HepG2 (cell line): Measurements from ENCODE around the gene ADCY10. TPM values are rescaled to one million over a fixed set of nuclear protein-coding genes. Genes with fewer than 3 reads are reported as not detected.

Source experiments
- ATAC-seq: fragments of 200-7000 bp; cut with Tn5 transposase; 3 replicates; pipeline ENCODE4 v1.9.1; 2020; ENCODE audit warnings: mild to moderate bottlenecking, moderate library complexity
- BruUV-seq: library from RNA; stranded (reverse); fragments of 400-500 nt; replicated peaks from 2 replicates; lab custom pipeline; 2021; lab: Mats Ljungman, UMichigan
- CTCF ChIA-PET: fragments of 300-600 bp; formaldehyde crosslinking; extraction: SDS; loops from one replicate; lab custom pipeline; 2021; ENCODE audit warnings: low total read pairs, inconsistent platforms, low intra/inter-chr PET ratio; lab: Yijun Ruan, JAX
- POLR2A ChIA-PET: fragments of 350-600 bp; sonication (Branson Sonifier 250); formaldehyde crosslinking; loops from one replicate; lab custom pipeline; 2020; ENCODE audit warnings: antibody characterized with exemption, inconsistent platforms; lab: Yijun Ruan, JAX
- DNase-seq: peaks from one replicate; pipeline ENCODE4 v3.0.0-alpha.2; 2015; ENCODE audit warnings: low spot score
- FAIRE-seq: peaks from 3 replicates; lab custom pipeline; 2011; peaks lifted over from hg19 to GRCh38; lab: Jason Lieb, UNC
- H2AFZ ChIP-seq: one replicate; pipeline ENCODE4 v1.6.1; 2011; ENCODE audit warnings: low read length, inconsistent platforms
- H3K27ac ChIP-seq: fragments of 300-600 bp; 3 replicates; pipeline ENCODE4 v1.8.0; 2011; ENCODE audit warnings: mixed run types, mild to moderate bottlenecking, mixed read lengths, low read length, inconsistent platforms; ENCODE audit not compliant: insufficient read depth; ENCODE audit errors: extremely low read length
- H3K27me3 ChIP-seq, 2 experiments: fragments of 200-600 bp in 1 of 2; 2 replicates in 1 of 2; 3 replicates in 1 of 2; pipeline versions ENCODE4 v1.6.0 to v1.8.0; 2011; ENCODE audit warnings: low read length in 2 of 2, mild to moderate bottlenecking in 2 of 2, moderate library complexity in 2 of 2, inconsistent platforms in 1 of 2; ENCODE audit not compliant: insufficient read depth in 2 of 2, control insufficient read depth in 1 of 2
- H3K36me3 ChIP-seq, 2 experiments: fragments of 200-600 bp in 1 of 2; replicated peaks in 1 of 2; 2 replicates in 1 of 2; 3 replicates in 1 of 2; pipeline versions ENCODE4 v1.5.1 to v1.8.0; 2011; ENCODE audit warnings: low read length in 2 of 2, inconsistent platforms in 1 of 2; ENCODE audit not compliant: insufficient read depth in 2 of 2, control insufficient read depth in 1 of 2
- H3K4me1 ChIP-seq: 2 replicates; pipeline ENCODE4 v1.5.1; 2012; ENCODE audit warnings: low read length, inconsistent platforms; ENCODE audit not compliant: insufficient read depth
- H3K4me2 ChIP-seq: 2 replicates; pipeline ENCODE4 v1.6.0; 2011; ENCODE audit warnings: low read depth, low read length, inconsistent platforms
- H3K4me3 ChIP-seq, 3 experiments: fragments of 200-600 bp in 1 of 3; sonication (generic), shearing (Covaris generic) in 1 of 3; replicated peaks in 1 of 3; 2 replicates each; pipeline ENCODE4 v1.5.1; 2011 to 2016; ENCODE audit warnings: low read length in 3 of 3, inconsistent platforms in 2 of 3, low read depth in 2 of 3, mild to moderate bottlenecking in 2 of 3, control low read depth in 1 of 3, mixed read lengths in 1 of 3; ENCODE audit not compliant: insufficient read depth in 1 of 3
- H3K79me2 ChIP-seq: one replicate; pipeline ENCODE4 v1.6.1; 2011; ENCODE audit warnings: low read length, inconsistent platforms; ENCODE audit not compliant: insufficient read depth
- H3K9ac ChIP-seq: 2 replicates; pipeline ENCODE4 v1.6.0; 2011; ENCODE audit warnings: mild to moderate bottlenecking, low read depth, low read length, inconsistent platforms; ENCODE audit not compliant: insufficient read depth
- H3K9me3 ChIP-seq: 2 replicates; pipeline ENCODE4 v1.5.1; 2012; ENCODE audit warnings: mild to moderate bottlenecking, low read length
- H4K20me1 ChIP-seq: 2 replicates; pipeline ENCODE4 v1.6.0; 2011; ENCODE audit warnings: inconsistent platforms, mild to moderate bottlenecking, low read length, moderate library complexity; ENCODE audit not compliant: insufficient read depth
- CCDC6 ChIP-seq: sonication (generic); formaldehyde crosslinking; IDR thresholded peaks from 2 replicates; pipeline ENCODE4 v1.8.1; 2022; ENCODE audit warnings: mild to moderate bottlenecking, missing genetic modification reagents, moderate library complexity
- FOXC1 ChIP-seq: sonication (generic); formaldehyde crosslinking; IDR thresholded peaks from 2 replicates; pipeline ENCODE4 v1.8.0; 2022; ENCODE audit warnings: mild to moderate bottlenecking, missing genetic modification reagents, borderline replicate concordance
- JUN ChIP-seq: sonication (generic); formaldehyde crosslinking; IDR thresholded peaks from 2 replicates; pipeline ENCODE4 v1.4.0; 2020; ENCODE audit warnings: mild to moderate bottlenecking, missing genetic modification reagents
- PBX3 ChIP-seq: sonication (generic); formaldehyde crosslinking; IDR thresholded peaks from 2 replicates; pipeline ENCODE4 v1.8.1; 2023; ENCODE audit warnings: missing genetic modification reagents, inconsistent platforms, borderline replicate concordance
- PCBP1 ChIP-seq: fragments of 200-400 bp; formaldehyde crosslinking; IDR thresholded peaks from 2 replicates; pipeline ENCODE4 v1.6.1; 2017; ENCODE audit warnings: mild to moderate bottlenecking, low read depth, low read length, borderline replicate concordance
- PHF8 ChIP-seq: sonication (generic); formaldehyde crosslinking; IDR thresholded peaks from 2 replicates; pipeline ENCODE4 v1.5.0; 2020; ENCODE audit warnings: missing genetic modification reagents
- SP4 ChIP-seq: sonication (generic); formaldehyde crosslinking; IDR thresholded peaks from 2 replicates; pipeline ENCODE4 v1.8.1; 2023; ENCODE audit warnings: mild to moderate bottlenecking, missing genetic modification reagents
- ZBTB21 ChIP-seq: sonication (generic); formaldehyde crosslinking; IDR thresholded peaks from 2 replicates; pipeline ENCODE4 v1.4.0; 2020; ENCODE audit warnings: missing genetic modification reagents
- ZFP62 ChIP-seq: sonication (generic); formaldehyde crosslinking; IDR thresholded peaks from 2 replicates; pipeline ENCODE4 v1.4.0; 2020; ENCODE audit warnings: missing genetic modification reagents
- ZNF33B ChIP-seq: sonication (generic); formaldehyde crosslinking; IDR thresholded peaks from 2 replicates; pipeline ENCODE4 v1.5.1; 2020; ENCODE audit warnings: mild to moderate bottlenecking, missing genetic modification reagents
- WGBS: methylation state at CpG from one replicate; pipeline ENCODE4 v1.1.6; 2017; ENCODE audit warnings: low lambda C conversion rate; 5-methylcytosine and 5-hydroxymethylcytosine counted together
- in situ Hi-C: cut with HindIII; loops from 2 replicates; pipeline ENCODE4 v1.10.0; 2017; ENCODE audit warnings: low pct_unique_long_range_greater_than_20kb; ENCODE audit not compliant: extremely low pct_ligation_motif_present
- intact Hi-C: fragments of 100-400 bp; cut with micrococcal nuclease; formaldehyde crosslinking; loops from one replicate; pipeline ENCODE4 v1.10.0; 2022; ENCODE audit not compliant: unreplicated experiment
- polyA plus RNA-seq, 8 experiments: library from polyadenylated mRNA; depleted of rRNA in 3 of 8; stranded (reverse) in 7 of 8; unstranded in 1 of 8; fragments of >200 nt; fragmentation: Illumina TruSeq in 4 of 8; extraction: Trizol in 4 of 8; gene quantifications; 2 replicates each; pipeline versions ENCODE4 v1.2.1 to v1.2.3, GENCODE V29; 2011 to 2016; ENCODE audit warnings: low read depth in 4 of 8, missing spikeins in 1 of 8, mixed read lengths in 1 of 8; ENCODE audit not compliant: insufficient read depth in 1 of 8
- total RNA-seq, 5 experiments: library from RNA; depleted of rRNA; stranded (reverse); fragments of >200 nt; fragmentation: Illumina TruSeq; extraction: Trizol; gene quantifications; 2 replicates each; pipeline ENCODE4 v1.2.3, GENCODE V29; 2016; ENCODE audit warnings: low read depth in 1 of 5

Gene ADCY10
- total and polyA plus RNA-seq, 2 of the 13 experiments (the other 11 are each of a cell fraction or from before 2014, with no cell fraction given) = 0.02 to 0.03 TPM

GRCh38 chr1:167775178-167775577 is 138.8 kb downstream of the ADCY10 start:
- FAIRE-seq = no peak
- no peak overlapping the region for H3K27ac ChIP-seq
- H2AFZ ChIP-seq = no peak overlapping the region
- intact Hi-C loops = no loop called here
- BruUV-seq = no TSS peak
- H3K36me3 ChIP-seq = peaks cover 6 to 61% of the 10 kb centered on the region in 2 experiments
- H3K9me3 ChIP-seq = no peaks in the 10 kb centered on the region
- CTCF ChIA-PET = no interaction called here
- H4K20me1 ChIP-seq = no peaks in the 10 kb centered on the region
- 95% methylated on average over 2 of the region's 2 CpGs for WGBS
- no peak overlapping the region for H3K4me2 ChIP-seq
- H3K4me1 ChIP-seq = no peaks in the 10 kb centered on the region
- H3K27me3 ChIP-seq = no peaks in the 10 kb centered on the region
- no peaks in the 10 kb centered on the region for H3K79me2 ChIP-seq
- POLR2A ChIA-PET = no interaction called here
- no peak overlapping the region for H3K4me3 ChIP-seq
- no peak for ATAC-seq
- TF ChIP-seq CCDC6 = no peak
- TF ChIP-seq SP4 (CRISPR knock-in tag) = no peak
- TF ChIP-seq PBX3 (CRISPR knock-in tag) = no peak
- no peak for DNase-seq
- in situ Hi-C loops = no loop called here
- no peak overlapping the region for H3K9ac ChIP-seq

- peaks cover 6 to 60% of the 10 kb centered on the region in 2 experiments for H3K36me3 ChIP-seq
- no peak overlapping the region for H3K9ac ChIP-seq
- no peak overlapping the region for H3K4me3 ChIP-seq
- H4K20me1 ChIP-seq = no peaks in the 10 kb centered on the region
- no peaks in the 10 kb centered on the region for H3K9me3 ChIP-seq
- POLR2A ChIA-PET = no interaction called here
- intact Hi-C loops = no loop called here
- DNase-seq (no peak), ATAC-seq (no peak), FAIRE-seq (no peak)
- in situ Hi-C loops = no loop called here
- H3K27ac ChIP-seq = no peak overlapping the region
- no TSS peak for BruUV-seq
- H3K79me2 ChIP-seq = no peaks in the 10 kb centered on the region
- no peaks in the 10 kb centered on the region for H3K4me1 ChIP-seq
- no peak overlapping the region for H2AFZ ChIP-seq
- H3K27me3 ChIP-seq = no peaks in the 10 kb centered on the region
- CTCF ChIA-PET = no interaction called here
- H3K4me2 ChIP-seq = no peak overlapping the region
- no peak for TF ChIP-seq PCBP1
- no peak for TF ChIP-seq ZNF33B (CRISPR knock-in tag)
- no peak for TF ChIP-seq JUN
- TF ChIP-seq PHF8 (CRISPR knock-in tag) = no peak
- TF ChIP-seq ZBTB21 (CRISPR knock-in tag) = no peak
- TF ChIP-seq ZFP62 (CRISPR knock-in tag) = no peak
- no peak for TF ChIP-seq FOXC1 (CRISPR knock-in tag)
Measured at GRCh38 chr1:167774710-167775109, 139.2 kb downstream of the ADCY10 start.
